Measurements from ENCODE around the gene CREB3.

The CREB3 gene

DNA sequence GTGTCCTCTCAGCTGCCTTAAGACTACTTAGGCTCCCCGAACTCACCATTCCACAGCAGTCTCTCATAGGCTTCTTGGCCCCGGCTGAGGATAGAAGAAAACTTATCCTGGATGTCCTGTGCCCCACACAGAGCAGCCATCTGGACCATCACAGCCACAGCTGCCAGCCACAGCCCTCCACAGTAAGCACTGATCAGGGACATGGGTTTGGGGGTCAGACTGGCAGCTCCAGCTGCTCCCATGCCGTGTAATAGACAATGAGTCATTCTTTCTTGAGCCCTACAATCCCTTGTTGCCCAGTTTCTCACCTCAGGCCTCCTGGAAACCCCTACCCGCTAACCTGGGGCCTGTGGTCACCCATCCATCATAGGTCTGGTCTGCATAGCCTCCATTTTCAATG lies 5.7 kb downstream of the CREB3 start:
- H3K79me2 ChIP-seq (ENCODE audit: insufficient read depth, low read length) = peaks cover 2% of the 10 kb centered on the region; the same call in 1 of the 2 replicates
- H3K27ac ChIP-seq (ENCODE audit: low read depth, low read length) = no peak overlapping the region
- no peak overlapping the region for H2AFZ ChIP-seq (ENCODE audit: low read depth, low read length, severe bottlenecking)
- peaks cover 10% of the 10 kb centered on the region; the same call in 1 of the 2 replicates for H3F3A ChIP-seq (ENCODE audit: insufficient read depth)
- H3K27me3 ChIP-seq (ENCODE audit: low read length) = no peaks in the 10 kb centered on the region
- TF ChIP-seq, protein P1, sequence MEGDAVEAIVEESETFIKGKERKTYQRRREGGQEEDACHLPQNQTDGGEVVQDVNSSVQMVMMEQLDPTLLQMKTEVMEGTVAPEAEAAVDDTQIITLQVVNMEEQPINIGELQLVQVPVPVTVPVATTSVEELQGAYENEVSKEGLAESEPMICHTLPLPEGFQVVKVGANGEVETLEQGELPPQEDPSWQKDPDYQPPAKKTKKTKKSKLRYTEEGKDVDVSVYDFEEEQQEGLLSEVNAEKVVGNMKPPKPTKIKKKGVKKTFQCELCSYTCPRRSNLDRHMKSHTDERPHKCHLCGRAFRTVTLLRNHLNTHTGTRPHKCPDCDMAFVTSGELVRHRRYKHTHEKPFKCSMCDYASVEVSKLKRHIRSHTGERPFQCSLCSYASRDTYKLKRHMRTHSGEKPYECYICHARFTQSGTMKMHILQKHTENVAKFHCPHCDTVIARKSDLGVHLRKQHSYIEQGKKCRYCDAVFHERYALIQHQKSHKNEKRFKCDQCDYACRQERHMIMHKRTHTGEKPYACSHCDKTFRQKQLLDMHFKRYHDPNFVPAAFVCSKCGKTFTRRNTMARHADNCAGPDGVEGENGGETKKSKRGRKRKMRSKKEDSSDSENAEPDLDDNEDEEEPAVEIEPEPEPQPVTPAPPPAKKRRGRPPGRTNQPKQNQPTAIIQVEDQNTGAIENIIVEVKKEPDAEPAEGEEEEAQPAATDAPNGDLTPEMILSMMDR (IDR thresholded peaks at IDR 0.05; ENCODE audit: insufficient read depth, low read length, poor library complexity, severe bottlenecking) = no peak
- no peak for TF ChIP-seq EZH2phosphoT487 (conservative IDR thresholded peaks at IDR 0.05; ENCODE audit: low read length)
- H4K20me1 ChIP-seq (ENCODE audit: low read depth, low read length) = no peaks in the 10 kb centered on the region
- no peak overlapping the region for H3K9ac ChIP-seq (ENCODE audit: low read length)
- H3K4me2 ChIP-seq (ENCODE audit: low read depth, low read length, poor library complexity, severe bottlenecking) = no peak overlapping the region
- no peak overlapping the region for H3K4me3 ChIP-seq (ENCODE audit: insufficient read depth, low read length, poor library complexity, severe bottlenecking)
- no peaks in the 10 kb centered on the region for H3K9me3 ChIP-seq (ENCODE audit: insufficient read depth, low read length)
- no peaks in the 10 kb centered on the region for H3K9me2 ChIP-seq (replicated peaks; ENCODE audit: insufficient read depth, low read length)
- peaks cover 7% of the 10 kb centered on the region; the same call in 1 of the 2 replicates for H3K36me3 ChIP-seq (ENCODE audit: low read length)

- Histone ChIP-seq H2AFZ (ENCODE audit: low read depth, low read length, severe bottlenecking) (no peak overlapping the region), H3K9me2 (replicated peaks; ENCODE audit: insufficient read depth, low read length) (no peaks in the 10 kb centered on the region), H3F3A (ENCODE audit: insufficient read depth) (peaks cover 4% of the 10 kb centered on the region; the same call in 1 of the 2 replicates), H3K4me2 (ENCODE audit: low read depth, low read length, poor library complexity, severe bottlenecking) (no peak overlapping the region), H3K36me3 (ENCODE audit: low read length) (peaks cover 10% of the 10 kb centered on the region; the same call in 1 of the 2 replicates), H3K9ac (ENCODE audit: low read length) (no peak overlapping the region), H3K27me3 (ENCODE audit: low read length) (no peaks in the 10 kb centered on the region), H3K4me3 (ENCODE audit: insufficient read depth, low read length, poor library complexity, severe bottlenecking) (no peak overlapping the region), H3K27ac (ENCODE audit: low read depth, low read length) (no peak overlapping the region), H4K20me1 (ENCODE audit: low read depth, low read length) (no peaks in the 10 kb centered on the region), H3K9me3 (ENCODE audit: insufficient read depth, low read length) (no peaks in the 10 kb centered on the region), H3K79me2 (ENCODE audit: insufficient read depth, low read length) (no peaks in the 10 kb centered on the region)
- TF ChIP-seq EZH2phosphoT487 (conservative IDR thresholded peaks at IDR 0.05; ENCODE audit: low read length) = no peak
- TF ChIP-seq, protein P1 (IDR thresholded peaks at IDR 0.05; ENCODE audit: insufficient read depth, low read length, poor library complexity, severe bottlenecking) = no peak
These were observed 6.5 kb downstream of the CREB3 start for GRCh38 chr9:35738924-35739323.

- H3K4me3 ChIP-seq (ENCODE audit: insufficient read depth, low read length, poor library complexity, severe bottlenecking) = no peak overlapping the region
- H3K4me2 ChIP-seq (ENCODE audit: low read depth, low read length, poor library complexity, severe bottlenecking) = no peak overlapping the region
- no peak overlapping the region for H3K9ac ChIP-seq (ENCODE audit: low read length)
- H3K9me3 ChIP-seq (ENCODE audit: insufficient read depth, low read length) = no peaks in the 10 kb centered on the region
- no peak overlapping the region for H3K27ac ChIP-seq (ENCODE audit: low read depth, low read length)
- H3K79me2 ChIP-seq (ENCODE audit: insufficient read depth, low read length) = peaks cover under 1% of the 10 kb centered on the region; the same call in 1 of the 2 replicates
- H2AFZ ChIP-seq (ENCODE audit: low read depth, low read length, severe bottlenecking) = no peak overlapping the region
- H3K27me3 ChIP-seq (ENCODE audit: low read length) = no peaks in the 10 kb centered on the region
- H3F3A ChIP-seq (ENCODE audit: insufficient read depth) = no peaks in the 10 kb centered on the region
- TF ChIP-seq, protein P1 (IDR thresholded peaks at IDR 0.05; ENCODE audit: insufficient read depth, low read length, poor library complexity, severe bottlenecking) = no peak
- no peak for TF ChIP-seq EZH2phosphoT487 (conservative IDR thresholded peaks at IDR 0.05; ENCODE audit: low read length)
- H3K9me2 ChIP-seq (replicated peaks; ENCODE audit: insufficient read depth, low read length) = no peaks in the 10 kb centered on the region
- peaks cover 10% of the 10 kb centered on the region; the same call in 1 of the 2 replicates for H3K36me3 ChIP-seq (ENCODE audit: low read length)
- H4K20me1 ChIP-seq (ENCODE audit: low read depth, low read length) = no peaks in the 10 kb centered on the region
These were observed 7.8 kb downstream of the CREB3 start for GRCh38 chr9:35740243-35740642.

Measured in SU-DHL-6 (cell line).